NCI-H1092 (cell line): ENCODE measurements around the gene ZNF185.

Experiments used
- DNase-seq: peaks from one replicate; lab custom pipeline; 2025; lab: John Stamatoyannopoulos, UW

ZNF185 gene

GRCh38 chrX:152897222-152898131 lies at the start of gene ZNF185:
TSS of gene ZNF185 (plus strand) at chrX:152898067. CDS start at chrX:152914490, 16,423 bp downstream.
- DNase-seq, result no peak

- no peak for DNase-seq
Observed at GRCh38 chrX:152850465-152850864, 47.4 kb upstream of the ZNF185 start.

GRCh38 chrX:152853986-152854385 lies 43.9 kb upstream of the ZNF185 start:
- DNase-seq, result no peak

- DNase-seq, result no peak
Observed at GRCh38 chrX:152861116-152861515, 36.8 kb upstream of the ZNF185 start.

GRCh38 chrX:152861826-152862225 lies 36.0 kb upstream of the ZNF185 start:
- no peak for DNase-seq

GRCh38 chrX:152865232-152865920 lies 32.5 kb upstream of the ZNF185 start:
- DNase-seq, result no peak

GRCh38 chrX:152866386-152866785 lies 31.5 kb upstream of the ZNF185 start:
- no peak for DNase-seq

- no peak for DNase-seq
Observed at GRCh38 chrX:152869972-152870371, 27.9 kb upstream of the ZNF185 start.

GRCh38 chrX:152871260-152871659 lies 26.6 kb upstream of the ZNF185 start:
- no peak for DNase-seq

GRCh38 chrX:152872522-152872921 lies 25.3 kb upstream of the ZNF185 start:
- no peak for DNase-seq

- no peak for DNase-seq
Observed at GRCh38 chrX:152873361-152873760, 24.5 kb upstream of the ZNF185 start.

- no peak for DNase-seq
Observed at GRCh38 chrX:152876931-152877840, 20.7 kb upstream of the ZNF185 start.

GRCh38 chrX:152878976-152879755 lies 18.7 kb upstream of the ZNF185 start:
- no peak for DNase-seq

- no peak for DNase-seq
Observed at GRCh38 chrX:152881289-152881688, 16.6 kb upstream of the ZNF185 start.

GRCh38 chrX:152884171-152884570 lies 13.7 kb upstream of the ZNF185 start:
- DNase-seq, result no peak

GRCh38 chrX:152886716-152887115 lies 11.2 kb upstream of the ZNF185 start:
- DNase-seq, result no peak

- no peak for DNase-seq
Observed at GRCh38 chrX:152892499-152892898, 5.4 kb upstream of the ZNF185 start.

- DNase-seq, result no peak
Observed at GRCh38 chrX:152892999-152893891, 4.6 kb upstream of the ZNF185 start.

GRCh38 chrX:152893980-152894610 lies 3.8 kb upstream of the ZNF185 start:
- DNase-seq, result no peak

- no peak for DNase-seq
Observed at GRCh38 chrX:152895121-152895520, 2.7 kb upstream of the ZNF185 start.
